IPS-15b (cell line): ENCODE results near the gene ADPRHL1.

Experiments used
- H3K27me3 ChIP-seq: one replicate; pipeline ENCODE4 v1.6.1; 2013; ENCODE audit warnings: low read length; ENCODE audit not compliant: control insufficient read depth, insufficient read depth
- H3K36me3 ChIP-seq: one replicate; pipeline ENCODE4 v1.6.1; 2013; ENCODE audit warnings: low read length; ENCODE audit not compliant: control insufficient read depth, insufficient read depth
- H3K4me1 ChIP-seq: one replicate; pipeline ENCODE4 v1.6.1; 2013; ENCODE audit warnings: mild to moderate bottlenecking, low read length; ENCODE audit not compliant: control insufficient read depth, insufficient read depth
- H3K4me3 ChIP-seq: one replicate; pipeline ENCODE4 v1.5.1; 2013; ENCODE audit warnings: low read depth, low read length
- H3K9ac ChIP-seq: one replicate; pipeline ENCODE4 v1.6.1; 2013; ENCODE audit warnings: low read depth, mild to moderate bottlenecking, low read length
- H3K9me3 ChIP-seq: one replicate; pipeline ENCODE4 v1.6.1; 2013; ENCODE audit warnings: mild to moderate bottlenecking, low read length; ENCODE audit not compliant: control insufficient read depth, insufficient read depth

ADPRHL1 gene

DNA sequence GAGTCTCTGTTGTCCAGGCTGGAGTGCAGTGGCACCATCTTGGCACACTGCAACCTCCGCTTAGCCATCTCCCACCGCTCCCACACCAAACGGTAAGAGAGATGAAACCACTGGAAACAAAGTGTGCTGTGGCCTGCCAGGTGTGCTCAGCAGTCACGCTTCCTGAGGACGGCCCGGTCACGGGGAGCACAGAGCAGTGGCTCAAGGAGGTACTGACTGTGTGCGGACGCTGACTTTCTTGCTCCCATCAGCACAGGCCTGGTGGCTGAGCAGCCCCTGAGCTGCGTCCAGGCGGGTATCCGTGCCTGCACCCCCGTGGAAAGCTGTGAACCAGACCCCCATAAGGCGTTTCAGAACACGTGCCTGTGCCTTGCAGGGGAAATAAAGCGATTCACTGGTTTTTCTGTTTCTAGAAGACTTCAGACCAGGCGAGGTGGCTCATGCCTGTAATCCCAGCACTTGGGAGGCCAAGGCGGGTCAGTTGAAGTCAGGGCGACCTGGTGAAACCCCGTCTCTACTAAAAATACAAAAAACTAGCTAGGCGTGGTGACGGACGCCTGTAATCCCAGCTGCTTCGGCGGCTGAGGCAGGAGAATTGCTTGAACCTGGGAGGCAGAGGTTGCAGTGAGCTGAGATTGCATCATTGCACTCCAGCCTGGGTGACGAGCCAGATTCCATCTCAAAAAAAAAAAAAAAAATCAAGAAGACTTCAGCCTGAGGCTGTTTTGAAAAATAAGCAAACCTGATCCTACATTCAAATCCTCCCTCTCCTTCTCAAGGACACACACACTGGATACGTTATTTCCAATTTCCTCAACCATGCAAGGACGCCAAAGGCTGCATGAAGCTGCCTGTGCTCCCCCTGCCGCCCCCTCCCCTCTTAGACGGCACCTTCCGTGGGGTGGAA, 25.5 kb downstream of the ADPRHL1 start:
- no peak overlapping the region for H3K9ac ChIP-seq
- H3K4me3 ChIP-seq, result no peak overlapping the region
- H3K27me3 ChIP-seq, result no peaks in the 10 kb centered on the region
- H3K4me1 ChIP-seq, result no peaks in the 10 kb centered on the region
- H3K9me3 ChIP-seq, result no peaks in the 10 kb centered on the region
- no peaks in the 10 kb centered on the region for H3K36me3 ChIP-seq

DNA sequence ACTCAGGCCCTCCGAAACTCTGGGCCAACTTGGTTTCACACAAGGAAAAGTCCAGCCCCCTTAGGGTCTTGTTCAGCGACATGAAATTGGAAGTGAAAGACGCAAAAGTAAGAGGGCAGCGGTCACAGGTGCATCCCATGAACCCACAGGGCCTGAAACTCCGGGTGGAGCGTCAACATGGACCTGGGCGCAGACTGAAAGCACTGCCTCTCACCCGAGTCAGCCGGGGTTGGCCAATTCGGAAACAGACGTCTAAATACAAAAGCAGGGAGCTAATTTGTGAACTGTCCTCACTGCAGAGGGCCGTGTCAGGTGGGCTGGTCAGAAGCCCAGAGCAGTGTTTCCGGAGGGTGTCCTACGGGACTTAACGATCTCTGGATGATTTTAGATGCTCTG, 26.7 kb downstream of the ADPRHL1 start:
- Histone ChIP-seq H3K4me3 (no peak overlapping the region), H3K9me3 (no peaks in the 10 kb centered on the region), H3K27me3 (no peaks in the 10 kb centered on the region), H3K9ac (no peak overlapping the region), H3K4me1 (no peaks in the 10 kb centered on the region), H3K36me3 (no peaks in the 10 kb centered on the region)

DNA sequence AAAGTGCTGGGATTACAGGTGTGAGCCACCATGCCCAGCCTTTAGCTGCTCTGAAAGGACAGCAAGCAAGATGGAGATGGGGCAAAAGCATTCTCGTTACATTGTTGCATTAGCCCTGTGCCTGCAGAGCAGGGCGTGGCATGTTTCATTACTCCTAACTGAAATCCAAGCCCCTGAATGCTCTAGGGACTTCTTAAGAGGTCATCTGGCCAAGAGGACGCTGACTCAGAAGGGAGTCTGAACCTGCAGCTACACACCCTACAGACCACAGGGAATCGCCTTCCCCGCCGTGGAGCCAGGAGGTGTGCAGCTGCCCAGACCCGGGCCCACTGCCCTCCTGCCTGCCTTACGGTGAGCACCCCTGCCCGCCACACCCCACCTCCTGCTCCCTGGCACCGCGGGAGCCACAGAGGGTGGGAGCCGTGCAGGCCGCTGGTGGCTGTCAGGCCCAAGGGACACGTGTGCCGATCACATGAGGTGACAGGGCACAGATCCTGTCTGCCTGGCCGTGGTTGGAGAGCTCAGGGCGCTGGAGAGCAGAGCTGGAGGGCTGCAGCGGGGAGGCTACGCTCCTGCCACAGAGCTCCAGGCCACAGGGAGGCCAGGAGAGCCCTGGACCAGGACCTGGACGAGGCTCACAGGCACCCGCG, 27.2 kb downstream of the ADPRHL1 start:
- no peaks in the 10 kb centered on the region for H3K36me3 ChIP-seq

DNA sequence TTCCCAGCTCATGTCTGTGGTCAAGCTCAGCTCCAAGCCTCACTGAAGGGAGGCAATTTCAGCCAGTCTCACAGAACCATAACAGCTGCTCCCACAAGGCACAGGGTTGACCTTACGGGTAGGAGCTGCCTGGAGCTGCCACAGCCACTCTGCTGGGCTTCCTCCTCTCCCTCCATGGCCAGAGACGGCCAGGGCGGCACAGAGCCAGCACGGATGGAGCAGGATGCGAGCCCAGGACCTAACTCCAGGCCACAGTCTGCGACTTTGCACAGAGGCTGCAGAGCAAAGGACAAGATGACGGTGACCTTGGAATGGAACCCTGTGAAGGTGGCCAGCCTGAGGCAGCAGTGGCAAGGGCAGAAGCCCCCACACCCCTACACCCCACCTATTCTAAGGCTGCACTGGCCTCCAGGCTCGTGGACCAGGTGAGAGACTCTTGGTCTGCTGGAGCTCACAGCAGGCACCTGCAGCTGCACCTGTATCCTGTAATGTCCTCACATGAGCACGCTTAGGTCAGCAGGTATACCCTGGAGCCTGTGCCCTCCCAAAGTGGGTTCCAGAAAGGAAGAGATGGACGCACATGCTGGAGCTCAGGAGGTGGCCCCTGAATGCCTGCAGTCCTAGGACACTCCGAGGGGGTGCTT, 29.6 kb downstream of the ADPRHL1 start:
- Histone ChIP-seq H3K9ac (no peak overlapping the region), H3K27me3 (no peaks in the 10 kb centered on the region), H3K4me1 (no peaks in the 10 kb centered on the region), H3K9me3 (no peaks in the 10 kb centered on the region), H3K36me3 (no peaks in the 10 kb centered on the region), H3K4me3 (no peak overlapping the region)

More for the DNA sequence above, 27.2 kb downstream of the ADPRHL1 start:
- Histone ChIP-seq H3K27me3 (no peaks in the 10 kb centered on the region), H3K4me3 (no peak overlapping the region), H3K9ac (no peak overlapping the region), H3K4me1 (no peaks in the 10 kb centered on the region), H3K9me3 (no peaks in the 10 kb centered on the region)

DNA sequence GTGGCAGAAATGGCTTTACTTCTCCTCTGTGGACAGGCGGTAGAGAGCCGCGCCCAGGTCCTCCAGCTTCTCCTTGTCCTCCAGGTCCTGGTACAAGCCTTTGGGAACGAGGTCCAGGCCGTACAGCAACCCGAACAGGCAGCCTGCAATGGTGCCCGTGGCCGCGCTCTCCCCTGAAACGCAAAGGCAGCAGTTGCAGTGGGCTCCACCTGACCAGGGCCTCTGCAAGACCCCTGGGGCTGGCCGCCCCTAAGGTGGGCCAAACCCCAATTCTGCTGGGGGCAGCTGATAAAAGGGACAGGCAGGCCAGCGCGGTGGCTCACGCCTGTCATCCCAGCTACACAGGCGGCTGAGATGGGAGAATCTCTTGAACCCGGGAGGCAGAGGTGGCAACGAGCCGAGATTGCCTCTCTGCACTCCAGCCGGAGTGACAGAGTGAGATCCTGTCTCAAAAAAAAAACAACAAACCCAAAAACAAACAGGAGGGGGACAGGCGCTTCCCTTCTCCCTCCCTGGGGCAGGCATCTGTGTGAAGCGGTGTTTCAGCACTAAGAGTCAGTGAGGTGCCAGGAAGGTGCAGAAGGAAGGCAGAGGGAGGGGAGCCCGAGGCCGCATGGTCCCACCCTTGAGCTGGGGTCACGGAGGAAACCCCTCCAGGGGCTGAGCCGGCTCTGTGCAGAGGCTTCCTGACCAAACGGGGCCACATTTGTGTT, 30.3 kb downstream of the ADPRHL1 start:
- Histone ChIP-seq H3K36me3 (no peaks in the 10 kb centered on the region), H3K4me1 (no peaks in the 10 kb centered on the region), H3K4me3 (no peak overlapping the region), H3K27me3 (no peaks in the 10 kb centered on the region), H3K9ac (no peak overlapping the region), H3K9me3 (no peaks in the 10 kb centered on the region)

DNA sequence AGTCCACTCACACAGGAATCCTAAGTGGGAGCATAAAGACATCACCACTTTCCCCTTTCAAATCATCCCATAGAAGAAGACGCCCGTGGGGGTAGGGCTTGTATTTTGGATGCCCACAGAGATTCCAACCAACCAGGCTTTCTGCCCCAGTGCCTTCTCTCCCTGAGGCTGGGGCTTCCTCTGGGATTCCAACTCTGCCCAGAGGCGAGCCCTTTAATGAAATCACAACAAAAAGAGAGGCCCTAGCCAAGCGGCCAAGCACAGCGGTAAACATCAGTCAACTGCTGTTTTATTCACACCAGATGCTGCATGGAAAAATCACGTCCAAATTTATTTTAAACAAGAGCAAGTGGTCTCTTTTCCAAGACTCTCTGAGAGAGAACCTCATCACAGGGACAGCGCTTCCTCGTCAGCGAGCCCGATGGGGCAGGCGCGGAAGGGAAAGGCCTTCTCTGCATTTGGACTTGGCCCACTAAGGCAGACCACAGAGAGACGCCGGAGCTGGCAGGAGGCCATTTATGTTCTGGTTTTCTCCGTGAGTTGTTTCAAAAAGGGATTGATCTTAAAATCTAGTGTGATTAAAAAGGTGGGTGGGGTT, 31.5 kb downstream of the ADPRHL1 start:
- H3K4me1 ChIP-seq, result no peaks in the 10 kb centered on the region
- H3K9ac ChIP-seq, result no peak overlapping the region
- H3K4me3 ChIP-seq, result no peak overlapping the region
- no peaks in the 10 kb centered on the region for H3K27me3 ChIP-seq
- no peaks in the 10 kb centered on the region for H3K9me3 ChIP-seq
- H3K36me3 ChIP-seq, result no peaks in the 10 kb centered on the region

DNA sequence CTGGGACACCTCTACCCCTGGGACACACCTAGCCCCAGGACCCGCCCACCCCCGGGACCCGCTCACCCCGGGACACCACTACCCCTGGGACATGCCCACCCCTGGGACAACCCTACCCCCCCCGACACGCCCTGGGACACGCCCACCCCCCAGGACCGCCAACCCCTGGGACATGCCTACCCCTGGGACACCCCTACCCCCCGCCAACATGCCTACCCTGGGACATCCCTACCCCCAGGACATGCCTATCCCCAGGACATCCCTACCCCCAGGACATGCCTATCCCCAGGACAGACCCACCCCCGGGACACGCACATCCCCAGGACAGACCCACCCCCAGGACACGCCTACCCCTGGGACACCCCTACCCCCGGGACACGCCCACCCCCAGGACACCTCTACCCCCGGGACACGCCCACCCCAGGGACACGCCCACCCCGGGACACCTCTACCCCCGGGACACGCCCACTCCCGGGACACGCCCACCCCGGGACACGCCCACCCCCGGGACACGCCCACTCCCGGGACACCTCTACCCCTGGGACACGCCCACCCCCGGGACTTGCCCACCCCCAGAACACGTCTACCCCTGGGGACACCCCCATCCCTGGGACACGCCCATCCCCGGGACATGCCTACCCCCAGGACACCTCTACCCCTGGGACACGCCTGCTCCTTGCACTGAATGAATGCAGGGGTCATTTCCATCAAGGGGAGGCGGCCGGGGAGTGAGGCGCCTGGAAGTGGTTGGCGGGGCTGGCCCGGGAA, 32.3 kb downstream of the ADPRHL1 start:
- Histone ChIP-seq H3K36me3 (no peaks in the 10 kb centered on the region), H3K27me3 (no peaks in the 10 kb centered on the region), H3K9me3 (no peaks in the 10 kb centered on the region), H3K9ac (no peak overlapping the region), H3K4me3 (no peak overlapping the region), H3K4me1 (no peaks in the 10 kb centered on the region)

DNA sequence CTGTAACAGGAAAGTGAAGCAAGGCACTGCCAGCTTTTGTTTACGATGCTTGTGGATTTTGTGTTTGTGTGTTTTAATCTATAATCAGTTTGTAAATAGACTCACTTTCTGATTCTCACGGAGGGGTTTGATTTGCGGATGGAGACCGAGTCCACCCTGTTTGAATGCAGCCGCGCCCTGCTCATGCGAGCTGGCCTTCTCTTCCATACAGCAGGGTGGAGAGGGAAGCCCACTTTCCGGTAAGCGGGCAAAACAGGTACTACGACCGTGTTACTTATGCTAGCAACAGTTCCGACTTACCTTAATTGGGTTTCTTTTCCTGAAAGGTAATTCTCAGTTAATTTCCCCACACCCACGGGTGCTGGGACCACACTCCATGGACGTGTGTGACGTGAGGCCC, 33.1 kb downstream of the ADPRHL1 start:
- no peaks in the 10 kb centered on the region for H3K4me1 ChIP-seq
- no peaks in the 10 kb centered on the region for H3K27me3 ChIP-seq

DNA sequence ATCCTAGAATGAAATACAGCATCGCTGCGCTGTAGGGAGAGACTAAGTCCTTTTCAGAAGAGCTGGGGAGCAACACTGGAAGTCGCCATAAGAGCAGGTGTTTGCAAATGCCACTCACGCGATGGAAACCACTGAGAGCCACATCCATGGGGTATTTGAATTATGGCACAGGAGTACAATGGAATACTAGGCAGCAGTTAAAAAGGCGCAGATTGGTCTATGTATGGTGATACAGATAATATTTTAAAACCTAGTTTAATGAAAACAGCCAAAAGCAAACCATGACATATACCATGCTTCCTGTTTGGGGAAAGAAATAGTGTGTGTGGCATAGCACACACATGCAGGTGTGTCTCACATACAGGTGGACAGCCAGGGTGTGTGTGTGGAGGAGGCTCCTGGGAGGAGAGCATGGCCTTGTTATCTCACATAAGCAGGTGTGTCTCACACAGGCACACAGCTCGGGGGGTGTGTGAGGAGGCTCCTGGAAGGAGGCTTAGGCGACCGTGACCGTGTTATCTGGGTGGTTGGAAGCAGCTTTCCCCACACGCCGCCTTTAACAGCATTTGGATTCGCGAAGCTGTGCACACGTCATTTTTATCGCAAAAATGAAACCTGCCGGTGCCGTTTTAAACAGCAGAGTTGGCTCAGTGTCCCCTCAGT, 33.6 kb downstream of the ADPRHL1 start:
- Histone ChIP-seq H3K36me3 (no peaks in the 10 kb centered on the region), H3K9me3 (no peaks in the 10 kb centered on the region), H3K9ac (no peak overlapping the region), H3K4me1 (no peaks in the 10 kb centered on the region), H3K4me3 (no peak overlapping the region), H3K27me3 (no peaks in the 10 kb centered on the region)

More for the DNA sequence above, 33.1 kb downstream of the ADPRHL1 start:
- Histone ChIP-seq H3K4me3 (no peak overlapping the region), H3K36me3 (no peaks in the 10 kb centered on the region), H3K9ac (no peak overlapping the region), H3K9me3 (no peaks in the 10 kb centered on the region)

DNA sequence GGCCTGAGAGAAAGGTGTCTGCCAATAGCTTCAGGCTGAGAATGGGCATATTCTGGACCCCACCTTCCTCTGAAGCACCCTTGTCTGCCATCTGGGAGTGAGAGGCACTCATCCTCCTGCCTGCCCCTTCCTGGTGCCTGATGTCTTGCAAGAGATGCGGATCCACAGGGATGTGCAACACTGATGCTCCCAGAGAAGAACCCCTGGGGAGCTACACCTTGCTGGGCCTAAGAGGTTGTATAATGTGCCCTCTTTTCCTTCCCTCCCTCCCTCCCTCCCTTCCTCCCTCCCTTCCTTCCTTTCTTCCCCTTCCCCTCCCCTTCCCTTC, 34.6 kb downstream of the ADPRHL1 start:
- no peaks in the 10 kb centered on the region for H3K27me3 ChIP-seq
- no peaks in the 10 kb centered on the region for H3K36me3 ChIP-seq
- H3K9me3 ChIP-seq, result no peaks in the 10 kb centered on the region
- H3K4me1 ChIP-seq, result no peaks in the 10 kb centered on the region
- H3K4me3 ChIP-seq, result no peak overlapping the region
- H3K9ac ChIP-seq, result no peak overlapping the region
